ENCODE measurements around the gene CALN1.
"Not testable (repeated sequence)": the region's sequence is repeated elsewhere in the genome, so short reads cannot be mapped to it uniquely, and the experiment has no call there.

CALN1 gene

DNA sequence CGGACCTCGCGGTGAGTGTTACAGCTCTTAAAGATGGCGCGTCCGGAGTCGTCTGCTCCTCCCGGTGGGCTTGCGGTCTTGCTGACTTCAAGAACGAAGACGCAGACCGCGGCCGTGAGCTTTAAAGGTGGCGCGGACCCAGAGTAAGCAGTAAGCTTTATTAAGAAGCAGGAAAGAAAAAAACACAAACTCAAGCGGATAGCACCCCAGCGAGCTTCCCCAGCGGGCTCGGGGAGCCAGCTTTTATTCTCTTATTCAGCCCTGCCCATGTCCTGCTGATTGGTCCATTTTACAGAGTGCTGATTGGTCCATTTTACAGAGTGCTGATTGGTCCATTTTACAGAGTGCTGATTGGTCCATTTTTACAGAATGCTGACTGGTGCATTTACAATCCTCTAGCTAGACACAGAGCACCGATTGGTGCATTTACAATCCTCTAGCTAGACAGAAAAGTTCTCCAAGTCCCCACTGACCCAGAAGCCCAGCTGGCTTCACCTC lies at the start of gene CALN1:
Gene CALN1 (minus strand): TSS at position 218 of the 498 bp plus-strand sequence.
- DNase-seq (ENCODE audit: low read depth in 2 of 2, low spot score in 1 of 2), result not testable (repeated sequence)

GRCh38 chr7:72453471-72453870 lies 41.3 kb upstream of the CALN1 start:
- DNase-seq (ENCODE audit: low read depth in 2 of 2, low spot score in 1 of 2), result no peak

DNA sequence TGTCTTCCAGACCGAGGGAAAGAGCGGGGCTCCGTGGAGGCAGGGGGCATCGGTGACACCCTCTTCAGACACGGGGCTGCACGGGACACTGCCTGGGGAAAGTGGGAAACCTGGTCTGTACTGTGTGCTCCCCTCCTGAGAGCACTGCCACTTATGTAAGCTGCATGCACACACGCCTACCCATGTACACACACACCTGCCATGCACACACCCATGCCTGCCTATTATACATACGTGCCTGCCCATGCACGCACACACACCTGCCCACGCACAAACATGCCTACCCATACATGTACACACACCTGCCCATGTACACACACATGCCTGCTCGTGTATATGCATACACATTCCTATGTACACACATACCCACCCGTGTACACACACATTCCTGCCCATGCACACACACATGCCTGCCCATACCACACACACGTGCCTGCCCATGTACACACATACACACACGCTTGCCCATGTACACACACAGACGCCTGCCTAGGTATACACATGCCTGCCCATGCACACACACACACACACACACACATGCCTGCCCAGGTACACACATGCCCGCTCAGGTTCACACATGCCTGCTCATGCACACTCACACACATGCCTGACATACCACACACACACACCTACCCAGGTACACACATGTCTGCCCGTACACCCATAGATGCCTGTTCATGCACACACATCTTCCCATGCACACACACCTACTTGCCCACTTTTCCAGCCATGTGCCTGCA lies 35.5 kb upstream of the CALN1 start:
- DNase-seq (ENCODE audit: low read depth in 2 of 2, low spot score in 1 of 2), result no peak

GRCh38 chr7:72446591-72447462 lies 34.7 kb upstream of the CALN1 start:
- no peak for DNase-seq (ENCODE audit: low read depth in 2 of 2, low spot score in 1 of 2)

DNA sequence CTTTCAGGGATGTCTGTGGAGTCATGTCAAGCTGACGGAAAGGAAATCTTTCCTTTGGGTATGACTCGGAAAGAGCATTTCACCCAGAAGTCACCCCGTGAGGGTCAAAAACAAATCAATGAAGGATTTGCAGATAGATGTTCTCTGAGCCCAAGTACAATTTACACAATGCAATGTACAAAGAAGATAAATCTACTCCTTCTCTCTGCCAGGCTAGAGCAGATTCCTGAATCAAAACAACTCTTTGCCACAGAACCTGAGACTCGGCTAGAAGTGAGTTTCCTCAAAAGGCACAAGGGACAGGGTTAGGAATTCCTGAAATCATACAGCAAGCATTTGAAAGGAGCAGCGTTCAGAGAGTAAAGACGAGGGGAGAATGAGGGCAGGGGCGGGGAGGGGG lies 34.0 kb upstream of the CALN1 start:
- DNase-seq (ENCODE audit: low read depth in 2 of 2, low spot score in 1 of 2), result no peak

GRCh38 chr7:72445580-72445979 lies 33.4 kb upstream of the CALN1 start:
- DNase-seq (ENCODE audit: low read depth in 2 of 2, low spot score in 1 of 2), result no peak

- DNase-seq (ENCODE audit: low read depth in 2 of 2, low spot score in 1 of 2), result no peak
Observed at GRCh38 chr7:72445075-72445474, 32.9 kb upstream of the CALN1 start.

GRCh38 chr7:72444026-72444776 lies 32.1 kb upstream of the CALN1 start:
- DNase-seq (ENCODE audit: low read depth in 2 of 2, low spot score in 1 of 2), result no peak

DNA sequence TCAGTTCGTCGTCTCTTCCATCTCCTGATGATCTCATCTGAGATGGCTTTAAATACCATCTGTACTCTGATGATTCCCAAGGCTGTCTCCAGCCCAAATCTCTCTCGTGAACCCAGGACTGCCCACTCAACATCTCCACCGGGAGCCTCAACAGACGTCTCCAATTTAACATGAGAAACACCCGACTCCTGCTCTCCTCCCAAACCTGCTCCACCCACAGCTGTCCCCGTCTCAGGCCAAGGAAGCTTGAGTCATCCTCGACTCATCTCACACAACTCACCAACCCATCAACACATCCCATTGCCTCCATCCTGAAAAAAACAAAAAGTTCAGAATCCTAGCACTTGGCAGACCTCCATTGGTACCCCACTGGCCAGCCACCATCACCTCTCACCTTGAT lies 29.7 kb upstream of the CALN1 start:
- DNase-seq (ENCODE audit: low read depth in 2 of 2, low spot score in 1 of 2), result no peak

GRCh38 chr7:72438491-72438890 lies 26.4 kb upstream of the CALN1 start:
- no peak for DNase-seq (ENCODE audit: low read depth in 2 of 2, low spot score in 1 of 2)

DNA sequence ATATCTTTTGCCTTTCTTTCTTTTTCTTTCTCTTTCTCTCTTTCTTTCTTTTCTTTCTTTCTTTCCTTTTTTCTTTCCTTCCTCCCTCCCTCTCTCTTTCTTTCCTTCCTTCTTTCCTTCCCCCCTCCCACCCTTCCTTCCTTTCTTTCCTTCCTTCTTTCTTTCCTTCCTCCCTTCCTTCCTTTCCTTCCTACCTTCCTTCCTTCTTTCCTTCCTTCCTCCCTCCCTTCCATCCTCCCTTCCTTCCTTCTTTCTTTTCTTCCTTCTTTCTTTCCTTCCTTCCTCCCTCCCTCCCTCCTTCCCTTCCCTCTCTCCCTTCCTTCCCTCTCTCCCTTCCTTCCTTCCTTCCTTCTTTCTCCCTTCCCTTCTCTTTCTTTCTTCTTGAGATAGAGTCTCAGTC lies 25.5 kb upstream of the CALN1 start:
- DNase-seq (ENCODE audit: low read depth in 2 of 2, low spot score in 1 of 2), result no peak

DNA sequence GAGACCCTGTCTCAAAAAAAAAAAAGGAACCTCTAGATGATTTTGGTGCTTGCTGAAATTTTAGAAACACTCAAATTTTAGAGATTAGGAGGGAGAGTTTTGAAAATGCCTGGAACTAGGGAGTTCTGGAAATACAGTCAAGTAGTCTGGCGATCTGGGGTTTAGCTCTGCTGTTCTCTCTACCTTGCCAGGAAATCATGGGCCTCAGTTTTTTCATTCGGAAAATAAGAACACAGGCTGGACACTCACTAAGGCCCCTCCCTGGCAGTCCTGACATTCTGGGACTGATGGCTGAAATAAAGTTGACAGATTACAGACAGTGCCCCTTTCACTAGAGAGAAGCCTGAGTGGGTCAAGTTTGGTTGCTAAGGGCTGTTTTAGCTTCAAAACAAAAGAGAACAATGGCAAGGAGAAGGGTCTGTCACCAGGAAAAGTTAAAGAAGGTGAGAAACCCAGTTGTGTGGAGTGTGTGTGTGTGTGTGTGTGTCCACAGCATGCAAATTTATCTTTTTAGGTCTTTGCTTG lies 25.0 kb upstream of the CALN1 start:
- DNase-seq (ENCODE audit: low read depth in 2 of 2, low spot score in 1 of 2), result no peak

DNA sequence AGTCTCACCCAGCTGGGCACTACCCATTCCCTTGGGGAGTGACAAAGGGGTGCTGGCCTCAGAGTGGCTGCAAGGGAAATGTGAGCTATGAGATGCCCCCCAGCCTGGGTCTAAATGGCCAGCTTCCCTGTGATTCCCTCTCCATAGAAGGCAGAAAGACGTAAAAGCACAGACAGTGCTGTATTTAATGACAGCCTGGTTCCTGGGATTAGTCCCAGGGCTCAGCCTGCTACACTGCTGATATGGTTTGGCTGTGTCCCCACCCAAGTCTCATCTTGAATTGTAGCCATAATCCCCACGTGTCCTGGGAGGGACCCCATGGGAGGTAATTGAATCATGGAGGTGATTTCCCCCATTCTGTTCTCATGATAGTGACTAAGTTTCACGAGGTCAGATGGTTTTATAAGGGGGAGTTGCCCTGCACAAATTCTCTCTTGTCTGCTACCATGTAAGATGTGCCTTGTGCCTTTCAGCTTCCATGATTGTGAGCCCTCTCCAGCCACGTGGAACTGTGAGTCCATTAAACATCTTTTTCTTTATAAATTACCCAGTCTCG lies 23.9 kb upstream of the CALN1 start:
- DNase-seq (ENCODE audit: low read depth in 2 of 2, low spot score in 1 of 2), result no peak

- DNase-seq (ENCODE audit: low read depth in 2 of 2, low spot score in 1 of 2), result no peak
Observed at GRCh38 chr7:72435366-72435765, 23.2 kb upstream of the CALN1 start.

- no peak for DNase-seq (ENCODE audit: low read depth in 2 of 2, low spot score in 1 of 2)
Observed at GRCh38 chr7:72430531-72430930, 18.4 kb upstream of the CALN1 start.

GRCh38 chr7:72429316-72429715 lies 17.2 kb upstream of the CALN1 start:
- DNase-seq (ENCODE audit: low read depth in 2 of 2, low spot score in 1 of 2), result no peak

- DNase-seq (ENCODE audit: low read depth in 2 of 2, low spot score in 1 of 2), result no peak
Observed at GRCh38 chr7:72416846-72417245, 4.7 kb upstream of the CALN1 start.

- DNase-seq (ENCODE audit: low read depth in 2 of 2, low spot score in 1 of 2), result no peak
Observed at GRCh38 chr7:72415586-72415985, 3.4 kb upstream of the CALN1 start.

DNA sequence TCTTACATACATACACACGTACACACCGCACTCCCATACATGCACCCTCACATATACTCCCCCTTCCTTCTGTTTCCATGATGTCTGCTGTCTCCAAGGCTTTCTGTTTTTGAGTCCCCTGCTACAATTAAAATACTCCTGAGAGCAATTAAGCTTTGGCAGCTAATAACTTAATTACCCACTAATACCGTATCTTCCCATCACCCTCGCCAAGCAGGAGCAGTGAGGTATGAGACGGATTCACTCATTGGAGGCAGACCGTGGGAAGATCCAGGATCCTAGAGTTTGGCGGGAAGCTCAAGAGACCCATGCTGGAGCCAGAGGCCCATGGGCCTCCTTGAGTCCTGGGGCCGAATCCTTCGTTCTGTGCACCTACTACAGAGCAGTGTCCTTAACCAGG lies 1.7 kb upstream of the CALN1 start:
- DNase-seq (ENCODE audit: low read depth in 2 of 2, low spot score in 1 of 2), result no peak

- DNase-seq (ENCODE audit: low read depth in 2 of 2, low spot score in 1 of 2), result no peak
Observed at GRCh38 chr7:72413290-72413689, 1.2 kb upstream of the CALN1 start.

GRCh38 chr7:72411419-72411818 lies 719 bp downstream of the CALN1 start:
- DNase-seq (ENCODE audit: low read depth in 2 of 2, low spot score in 1 of 2), result no peak

All from stimulated activated CD8-positive, alpha-beta memory T cell treated with anti-CD3 and anti-CD28 coated beads, Interleukin-4, amount 100 ng/mL, for 4 hours (primary cell).